Measurements from ENCODE around the gene KIF15.

- TF ChIP-seq REST (tag by site-specific recombination; IDR thresholded peaks at IDR 0.05) (no peak), ZNF561 (tag by site-specific recombination; IDR thresholded peaks at IDR 0.05; ENCODE audit: borderline replicate concordance) (no peak), PATZ1 (tag by site-specific recombination; IDR thresholded peaks at IDR 0.05) (no peak), ZNF416 (tag by site-specific recombination; IDR thresholded peaks at IDR 0.05) (no peak), CTCF (tag by site-specific recombination; IDR thresholded peaks at IDR 0.05) (no peak), ZNF423 (tag by site-specific recombination; IDR thresholded peaks at IDR 0.05) (no peak), ZNF24 (tag by site-specific recombination; IDR thresholded peaks at IDR 0.05) (no peak)
Measured at GRCh38 chr3:44721231-44722102, 40.1 kb upstream of the KIF15 start.
